OCI-LY1 (cell line): ENCODE results near the gene SMAP2.

Source experiments
- CTCF ChIP-seq: fragments of 200-600 bp; sonication (generic), shearing (Covaris generic); IDR thresholded peaks from 2 replicates; pipeline ENCODE4 v1.5.1; 2017; ENCODE audit warnings: mild to moderate bottlenecking, antibody characterized with exemption, low read length, moderate library complexity, mixed read lengths
- EZH2 ChIP-seq: fragments of 200-600 bp; sonication (generic), shearing (Covaris generic); IDR thresholded peaks from 2 replicates; pipeline ENCODE4 v1.8.0; 2017; ENCODE audit warnings: borderline replicate concordance, mixed run types, mild to moderate bottlenecking, antibody characterized with exemption, low read length, moderate library complexity, mixed read lengths

- no peak for TF ChIP-seq CTCF
- no peak for TF ChIP-seq EZH2
Observed at GRCh38 chr1:40432644-40433390, 59.3 kb downstream of the SMAP2 start.
